SK-N-SH (cell line): ENCODE measurements around the gene SYT14.

Experiments used
- CHD2 ChIP-seq: fragments of 150-350 bp; IDR thresholded peaks from 2 replicates; pipeline ENCODE4 v1.6.1; 2018; ENCODE audit warnings: low read length; ENCODE audit not compliant: partially characterized antibody
- CTCF ChIP-seq: fragments of 200-600 bp; sonication (generic); IDR thresholded peaks from 2 replicates; pipeline ENCODE4 v1.6.1; 2017; ENCODE audit warnings: antibody characterized with exemption, mild to moderate bottlenecking, moderate library complexity
- EP300 ChIP-seq, 2 experiments: IDR thresholded peaks; 2 replicates each; pipeline versions ENCODE4 v1.4.0 to v1.6.1; 2012; ENCODE audit warnings: borderline replicate concordance in 1 of 2, low read depth in 1 of 2, low read length in 1 of 2
- EZH2phosphoT487 ChIP-seq: fragments of 200-600 bp; sonication (generic); IDR thresholded peaks from 2 replicates; pipeline ENCODE4 v1.6.1; 2017; ENCODE audit warnings: low read depth, mixed run types, mild to moderate bottlenecking, antibody characterized with exemption, moderate library complexity, borderline replicate concordance
- FOXM1 ChIP-seq: IDR thresholded peaks from 2 replicates; pipeline ENCODE4 v1.4.0; 2012; ENCODE audit warnings: low read depth, mild to moderate bottlenecking
- JUND ChIP-seq: IDR thresholded peaks from 2 replicates; pipeline ENCODE4 v1.4.0; 2012
- POLR2AphosphoS5 ChIP-seq: IDR thresholded peaks from 2 replicates; pipeline ENCODE4 v1.6.1; 2012; ENCODE audit warnings: low read depth, low read length
- RAD21 ChIP-seq: IDR thresholded peaks from 2 replicates; pipeline ENCODE4 v1.6.1; 2012; ENCODE audit warnings: mild to moderate bottlenecking, low read length
- RCOR1 ChIP-seq: fragments of 150-350 bp; IDR thresholded peaks from 2 replicates; pipeline ENCODE4 v1.6.1; 2017; ENCODE audit warnings: antibody characterized with exemption, low read length
- TAF1 ChIP-seq: IDR thresholded peaks from 2 replicates; pipeline ENCODE4 v1.6.1; 2012; ENCODE audit warnings: low read depth, mild to moderate bottlenecking, low read length, moderate library complexity, borderline replicate concordance
- USF2 ChIP-seq: fragments of 150-350 bp; IDR thresholded peaks from 2 replicates; pipeline ENCODE4 v1.6.1; 2017; ENCODE audit warnings: antibody characterized with exemption, low read length, low read depth, borderline replicate concordance
- TF ChIP-seq, protein P1 (sequence below): IDR thresholded peaks from 2 replicates; pipeline ENCODE4 v1.4.0; 2012; ENCODE audit warnings: low read depth
- TF ChIP-seq, protein P2 (sequence below): IDR thresholded peaks from 2 replicates; pipeline ENCODE4; 2012

DNA sequence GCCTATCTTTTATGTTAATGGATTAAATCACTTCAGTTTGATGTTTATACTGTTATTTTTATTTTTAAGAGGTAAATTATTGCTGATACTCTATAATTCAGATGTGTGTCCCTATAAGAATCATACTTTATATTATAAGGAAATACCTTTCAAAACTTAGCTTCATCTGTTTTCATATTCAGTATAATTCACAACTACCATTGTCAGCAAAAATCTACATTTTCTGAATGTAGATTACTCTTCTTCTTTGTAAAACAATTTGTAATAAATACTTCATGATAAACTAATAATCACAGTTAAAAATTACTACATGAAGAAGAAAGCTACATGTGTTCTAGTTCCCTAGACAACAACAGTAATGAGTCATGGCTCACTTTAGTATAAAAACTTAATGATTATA, 179.2 kb downstream of the SYT14 start:
- TF ChIP-seq, protein P1, sequence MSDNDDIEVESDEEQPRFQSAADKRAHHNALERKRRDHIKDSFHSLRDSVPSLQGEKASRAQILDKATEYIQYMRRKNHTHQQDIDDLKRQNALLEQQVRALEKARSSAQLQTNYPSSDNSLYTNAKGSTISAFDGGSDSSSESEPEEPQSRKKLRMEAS: no peak
- TF ChIP-seq RAD21 (no peak), CTCF (no peak), USF2 (no peak), EP300 (IDR thresholded peaks at IDR 0.05; ENCODE audit: borderline replicate concordance in 1 of 2, low read depth in 1 of 2, low read length in 1 of 2) (no peak), JUND (no peak), POLR2AphosphoS5 (no peak), FOXM1 (no peak), RCOR1 (no peak), EZH2phosphoT487 (no peak), CHD2 (no peak), TAF1 (no peak)
- TF ChIP-seq, protein P2, sequence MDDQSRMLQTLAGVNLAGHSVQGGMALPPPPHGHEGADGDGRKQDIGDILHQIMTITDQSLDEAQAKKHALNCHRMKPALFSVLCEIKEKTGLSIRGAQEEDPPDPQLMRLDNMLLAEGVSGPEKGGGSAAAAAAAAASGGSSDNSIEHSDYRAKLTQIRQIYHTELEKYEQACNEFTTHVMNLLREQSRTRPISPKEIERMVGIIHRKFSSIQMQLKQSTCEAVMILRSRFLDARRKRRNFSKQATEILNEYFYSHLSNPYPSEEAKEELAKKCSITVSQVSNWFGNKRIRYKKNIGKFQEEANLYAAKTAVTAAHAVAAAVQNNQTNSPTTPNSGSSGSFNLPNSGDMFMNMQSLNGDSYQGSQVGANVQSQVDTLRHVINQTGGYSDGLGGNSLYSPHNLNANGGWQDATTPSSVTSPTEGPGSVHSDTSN: no peak
